Loucy (cell line): Measurements from ENCODE around the gene CTSL.

Experiments used
- EZH2phosphoT487 ChIP-seq: fragments of 200-600 bp; IDR thresholded peaks from 2 replicates; pipeline ENCODE4 v1.6.1; 2018; ENCODE audit warnings: antibody characterized with exemption, mild to moderate bottlenecking, moderate library complexity, borderline replicate concordance
- TF ChIP-seq, protein P1 (sequence below): fragments of 200-600 bp; sonication (generic); conservative IDR thresholded peaks from 2 replicates; pipeline ENCODE4 v1.5.1; 2014; ENCODE audit warnings: mild to moderate bottlenecking, antibody characterized with exemption, low read length

DNA sequence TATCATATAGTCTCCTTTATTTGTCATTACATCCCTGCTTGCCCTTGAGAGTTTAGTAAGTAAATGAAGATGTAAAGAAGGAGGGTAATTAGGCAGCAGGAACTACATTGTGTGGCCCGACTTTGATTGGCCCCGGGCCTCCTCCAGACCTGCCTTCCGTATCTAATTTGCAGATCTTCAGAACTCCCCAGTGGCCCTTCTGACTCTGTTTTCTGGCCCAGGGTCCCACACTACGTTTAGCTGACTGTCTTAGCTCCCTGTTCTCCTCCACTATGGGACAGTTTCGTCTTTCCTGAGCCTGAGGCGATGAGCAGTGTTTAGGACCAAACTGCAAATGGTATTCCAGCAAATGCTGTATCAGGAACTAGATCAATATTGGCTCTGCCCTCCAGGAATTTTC is 21.6 kb upstream of the CTSL start:
- TF ChIP-seq, protein P1, sequence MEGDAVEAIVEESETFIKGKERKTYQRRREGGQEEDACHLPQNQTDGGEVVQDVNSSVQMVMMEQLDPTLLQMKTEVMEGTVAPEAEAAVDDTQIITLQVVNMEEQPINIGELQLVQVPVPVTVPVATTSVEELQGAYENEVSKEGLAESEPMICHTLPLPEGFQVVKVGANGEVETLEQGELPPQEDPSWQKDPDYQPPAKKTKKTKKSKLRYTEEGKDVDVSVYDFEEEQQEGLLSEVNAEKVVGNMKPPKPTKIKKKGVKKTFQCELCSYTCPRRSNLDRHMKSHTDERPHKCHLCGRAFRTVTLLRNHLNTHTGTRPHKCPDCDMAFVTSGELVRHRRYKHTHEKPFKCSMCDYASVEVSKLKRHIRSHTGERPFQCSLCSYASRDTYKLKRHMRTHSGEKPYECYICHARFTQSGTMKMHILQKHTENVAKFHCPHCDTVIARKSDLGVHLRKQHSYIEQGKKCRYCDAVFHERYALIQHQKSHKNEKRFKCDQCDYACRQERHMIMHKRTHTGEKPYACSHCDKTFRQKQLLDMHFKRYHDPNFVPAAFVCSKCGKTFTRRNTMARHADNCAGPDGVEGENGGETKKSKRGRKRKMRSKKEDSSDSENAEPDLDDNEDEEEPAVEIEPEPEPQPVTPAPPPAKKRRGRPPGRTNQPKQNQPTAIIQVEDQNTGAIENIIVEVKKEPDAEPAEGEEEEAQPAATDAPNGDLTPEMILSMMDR: no peak
- TF ChIP-seq EZH2phosphoT487: no peak
